D721Med (cell line): ENCODE measurements around the gene SCYL3.

Source experiments
- DNase-seq: peaks from one replicate; pipeline ENCODE4 v3.0.0; 2011; ENCODE audit warnings: low spot score; ENCODE audit not compliant: insufficient read length
- FAIRE-seq: peaks from 2 replicates; lab custom pipeline; 2011; peaks lifted over from hg19 to GRCh38; lab: Jason Lieb, UNC
- TF ChIP-seq, protein P1 (sequence below): IDR thresholded peaks from 2 replicates; pipeline ENCODE4 v1.5.1; 2012; ENCODE audit warnings: mild to moderate bottlenecking, control low read depth; ENCODE audit not compliant: insufficient read depth; ENCODE audit errors: missing control alignments

SCYL3 gene

GRCh38 chr1:169915150-169915549, 21.5 kb upstream of the SCYL3 start:
- no peak for FAIRE-seq
- TF ChIP-seq, protein P1, sequence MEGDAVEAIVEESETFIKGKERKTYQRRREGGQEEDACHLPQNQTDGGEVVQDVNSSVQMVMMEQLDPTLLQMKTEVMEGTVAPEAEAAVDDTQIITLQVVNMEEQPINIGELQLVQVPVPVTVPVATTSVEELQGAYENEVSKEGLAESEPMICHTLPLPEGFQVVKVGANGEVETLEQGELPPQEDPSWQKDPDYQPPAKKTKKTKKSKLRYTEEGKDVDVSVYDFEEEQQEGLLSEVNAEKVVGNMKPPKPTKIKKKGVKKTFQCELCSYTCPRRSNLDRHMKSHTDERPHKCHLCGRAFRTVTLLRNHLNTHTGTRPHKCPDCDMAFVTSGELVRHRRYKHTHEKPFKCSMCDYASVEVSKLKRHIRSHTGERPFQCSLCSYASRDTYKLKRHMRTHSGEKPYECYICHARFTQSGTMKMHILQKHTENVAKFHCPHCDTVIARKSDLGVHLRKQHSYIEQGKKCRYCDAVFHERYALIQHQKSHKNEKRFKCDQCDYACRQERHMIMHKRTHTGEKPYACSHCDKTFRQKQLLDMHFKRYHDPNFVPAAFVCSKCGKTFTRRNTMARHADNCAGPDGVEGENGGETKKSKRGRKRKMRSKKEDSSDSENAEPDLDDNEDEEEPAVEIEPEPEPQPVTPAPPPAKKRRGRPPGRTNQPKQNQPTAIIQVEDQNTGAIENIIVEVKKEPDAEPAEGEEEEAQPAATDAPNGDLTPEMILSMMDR, result no peak
- no peak for DNase-seq

DNA sequence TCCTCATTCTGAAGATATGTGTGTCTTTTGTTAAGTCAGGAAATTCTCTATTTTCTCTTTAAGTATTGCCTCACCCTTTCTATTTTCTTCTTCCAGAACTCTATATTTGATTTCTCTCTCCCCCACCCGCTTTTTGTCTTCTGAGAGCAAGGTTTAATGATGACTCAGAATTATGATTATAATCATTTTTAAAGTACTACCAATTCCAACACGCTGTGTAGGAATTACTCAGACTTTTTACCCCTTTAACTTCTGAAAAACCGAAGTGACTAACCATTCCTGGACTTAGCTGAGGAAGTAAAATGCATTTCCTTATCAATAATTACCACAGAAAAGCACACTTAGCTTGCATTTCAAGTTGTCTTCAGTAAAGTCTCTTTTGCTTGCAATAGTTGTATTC, 20.8 kb upstream of the SCYL3 start:
- no peak for FAIRE-seq
- no peak for DNase-seq
- TF ChIP-seq, protein P1, result no peak

DNA sequence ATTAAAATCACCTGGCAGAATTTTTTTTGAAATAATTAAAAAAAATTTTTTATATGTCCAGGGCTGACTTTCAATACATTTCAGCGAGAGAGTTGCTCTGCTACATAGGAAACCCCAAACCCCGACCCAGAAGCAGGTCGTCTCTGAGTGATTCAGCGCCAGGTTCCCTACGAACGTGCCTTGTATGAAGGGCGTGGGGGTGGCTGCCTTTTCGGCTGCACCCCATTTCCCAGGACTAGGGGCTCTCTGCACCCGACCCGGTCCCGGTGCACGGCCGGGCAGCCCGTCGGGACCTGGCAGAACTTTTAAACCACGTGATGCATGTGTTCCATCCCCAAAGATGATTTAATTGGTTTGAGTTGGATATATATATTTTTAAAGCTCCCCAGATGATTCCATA, 15.8 kb upstream of the SCYL3 start:
- DNase-seq, result no peak
- TF ChIP-seq, protein P1, result no peak
- FAIRE-seq, result no peak

GRCh38 chr1:169906938-169907337, 13.2 kb upstream of the SCYL3 start:
- DNase-seq (no peak), FAIRE-seq (no peak)
- TF ChIP-seq, protein P1, result no peak

DNA sequence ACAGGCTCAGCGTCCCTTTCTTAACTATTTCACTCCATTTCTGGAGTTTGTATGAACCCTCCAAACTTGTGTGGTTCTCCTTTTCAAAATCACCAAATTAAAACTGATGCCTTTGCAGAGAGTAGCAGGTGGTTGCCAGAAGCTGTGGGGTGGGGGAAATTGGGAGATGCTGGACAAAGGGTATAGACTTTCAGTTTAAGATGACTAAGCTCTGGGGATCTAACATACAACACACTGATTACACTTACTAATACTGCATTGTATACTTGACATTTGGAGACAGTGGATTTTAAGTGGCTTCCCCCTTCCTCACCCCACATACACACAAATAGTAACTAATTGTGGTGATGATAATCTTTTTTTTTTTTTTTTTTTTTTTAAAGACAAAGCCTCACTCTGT, 11.1 kb upstream of the SCYL3 start:
- TF ChIP-seq, protein P1, result no peak
- FAIRE-seq (no peak), DNase-seq (no peak)

DNA sequence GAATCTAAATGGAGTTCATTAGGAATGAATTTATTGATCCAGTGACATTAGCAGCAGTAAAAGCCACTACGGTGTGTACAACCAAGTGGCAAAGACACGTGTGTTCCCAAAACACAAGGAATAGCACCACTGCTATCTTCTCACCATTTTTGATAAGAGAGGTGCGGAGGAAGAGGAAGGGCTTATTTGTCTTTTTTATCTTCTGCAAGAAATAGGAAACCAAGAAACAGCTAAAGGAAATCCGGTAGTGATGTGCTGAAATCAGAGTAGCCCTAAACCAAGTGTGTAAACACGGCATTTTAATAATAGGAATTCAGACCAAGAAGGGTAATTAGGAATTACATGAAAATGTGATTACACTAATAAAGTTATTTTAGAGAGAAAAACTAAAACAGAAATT, 9.1 kb upstream of the SCYL3 start:
- TF ChIP-seq, protein P1, result no peak
- DNase-seq (no peak), FAIRE-seq (no peak)

DNA sequence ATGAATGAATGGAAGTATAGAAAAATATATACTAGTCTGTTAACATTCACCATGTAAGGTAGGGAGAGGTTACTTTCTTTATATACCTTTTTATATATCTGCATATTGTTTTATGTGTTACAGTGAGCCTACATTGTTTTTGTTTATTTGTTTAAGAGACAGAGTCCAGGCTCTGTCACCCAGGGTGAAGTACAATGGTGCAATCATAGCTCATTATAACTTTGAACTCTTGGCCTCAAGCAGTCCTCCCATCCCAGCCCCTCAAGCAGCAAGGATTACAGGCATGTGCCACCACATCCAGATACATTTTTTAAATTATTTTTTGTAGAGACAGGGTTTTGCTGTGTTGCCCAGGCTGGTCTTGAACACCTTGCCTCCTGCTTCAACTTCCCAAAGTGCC, 7.4 kb upstream of the SCYL3 start:
- TF ChIP-seq, protein P1, result no peak
- FAIRE-seq, result no peak
- no peak for DNase-seq
